Stomach (tissue), 4 donors: Measurements from ENCODE around the gene NAV1.

ENCODE experiments used
- CTCF ChIP-seq, 7 experiments: fragments of 450-650 bp in 4 of 7; fragments of 200-600 bp in 3 of 7; sonication (generic) in 3 of 7; IDR thresholded peaks; one replicate each; pipeline ENCODE4 v1.5.1; 2016 to 2019; ENCODE audit warnings: antibody characterized with exemption in 7 of 7, control low read depth in 2 of 7, mild to moderate bottlenecking in 1 of 7
- POLR2A ChIP-seq, 4 donors: fragments of 450-650 bp; IDR thresholded peaks; one replicate each; pipeline ENCODE4 v1.6.1; 2016; ENCODE audit warnings: antibody characterized with exemption in 4 of 4, control low read depth in 2 of 4, mild to moderate bottlenecking in 1 of 4, moderate library complexity in 1 of 4
- POLR2AphosphoS5 ChIP-seq, 3 donors: sonication (generic); formaldehyde crosslinking; IDR thresholded peaks; one replicate each; pipeline ENCODE4 v1.6.1; 2016; ENCODE audit warnings: antibody characterized with exemption in 3 of 3

- TF ChIP-seq POLR2A (IDR thresholded peaks at IDR 0.05) (no peak), CTCF (IDR thresholded peaks at IDR 0.05) (no peak), POLR2AphosphoS5 (IDR thresholded peaks at IDR 0.05) (no peak)
These were observed 15.3 kb downstream of the NAV1 start for GRCh38 chr1:201554190-201554600.
